Esophagus squamous epithelium (tissue), 5 donors: ENCODE data around the gene GBP1. TPM values are rescaled to one million over a fixed set of nuclear protein-coding genes. Genes with fewer than 3 reads are reported as not detected.
"Not testable (repeated sequence)": the region's sequence is repeated elsewhere in the genome, so short reads cannot be mapped to it uniquely, and the experiment has no call there.

Experiments
- DNase-seq: peaks from one replicate; lab custom pipeline; 2025; lab: John Stamatoyannopoulos, UW
- H3K27ac ChIP-seq, 4 donors: fragments of 200-600 bp; sonication (generic); one replicate each; pipeline ENCODE4 v1.5.1; 2016 to 2019; ENCODE audit warnings: mild to moderate bottlenecking in 1 of 4
- H3K27me3 ChIP-seq, 4 donors: fragments of 200-600 bp; sonication (generic); 1 replicate in 3 of 4; 2 replicates in 1 of 4; pipeline versions ENCODE4 v1.5.1 to v1.6.0; 2017 to 2021; ENCODE audit warnings: antibody characterized with exemption in 1 of 4
- H3K36me3 ChIP-seq, 3 donors: fragments of 200-600 bp; sonication (generic); one replicate each; pipeline ENCODE4 v1.5.1; 2016 to 2019
- H3K4me1 ChIP-seq, 3 donors: fragments of 200-600 bp; sonication (generic); one replicate each; pipeline ENCODE4 v1.5.1; 2017 to 2019
- H3K4me3 ChIP-seq, 4 donors: fragments of 200-600 bp; sonication (generic); 1 replicate in 3 of 4; 2 replicates in 1 of 4; pipeline ENCODE4 v1.5.1; 2016 to 2019; ENCODE audit warnings: mild to moderate bottlenecking in 2 of 4, moderate library complexity in 1 of 4
- H3K9me3 ChIP-seq, 3 donors: fragments of 200-600 bp; sonication (generic); one replicate each; pipeline ENCODE4 v1.5.1; 2016 to 2019
- CTCF ChIP-seq, 6 experiments: fragments of 450-650 bp in 4 of 6; fragments of 200-600 bp in 2 of 6; sonication (generic) in 2 of 6; IDR thresholded peaks; one replicate each; pipeline ENCODE4 v1.5.1; 2016 to 2019; ENCODE audit warnings: antibody characterized with exemption in 6 of 6, mild to moderate bottlenecking in 4 of 6, moderate library complexity in 4 of 6
- POLR2A ChIP-seq, 4 donors: fragments of 450-650 bp; IDR thresholded peaks; one replicate each; pipeline ENCODE4 v1.6.1; 2017; ENCODE audit warnings: antibody characterized with exemption in 4 of 4, mild to moderate bottlenecking in 4 of 4, moderate library complexity in 3 of 4
- WGBS, 2 donors: methylation state at CpG; one replicate each; pipeline ENCODE4 v1.1.5; 2018; 5-methylcytosine and 5-hydroxymethylcytosine counted together
- intact Hi-C: fragments of 100-400 bp; cut with DNase I; formaldehyde crosslinking; loops from one replicate; pipeline ENCODE4 v1.15.0; 2022
- total RNA-seq, 4 donors: library from RNA; depleted of rRNA; stranded (reverse); fragments of >200 nt; gene quantifications; one replicate each; pipeline ENCODE4 v1.1.0, GENCODE V29; 2016
- donor health status: DM: yes; HTN: yes; CAD: no.

GBP1 gene
- total RNA-seq, 4 donors from 2014 or later, result 6.3 to 22.1 (median 15.2) TPM

GRCh38 chr1:89060091-89060490 lies 4.9 kb downstream of the GBP1 start:
- intact Hi-C loops, result no loop called here
- peaks cover 0 to 50% (median 10%) of the 10 kb centered on the region in 3 donors for H3K36me3 ChIP-seq
- H3K4me3 ChIP-seq, result no peak overlapping the region
- H3K27ac ChIP-seq, result no peak overlapping the region
- no peak for DNase-seq
- H3K27me3 ChIP-seq, result no peaks in the 10 kb centered on the region
- peaks cover 4 to 42% (median 13%) of the 10 kb centered on the region in 3 donors for H3K4me1 ChIP-seq
- no peaks in the 10 kb centered on the region for H3K9me3 ChIP-seq
- 98 to 100% methylated on average over 3 to 5 of the region's 5 CpGs for WGBS, 2 donors
- no peak for TF ChIP-seq CTCF (IDR thresholded peaks at IDR 0.05)
- no peak for TF ChIP-seq POLR2A (IDR thresholded peaks at IDR 0.05)

GRCh38 chr1:89051955-89052312 lies 13.1 kb downstream of the GBP1 start:
- Histone ChIP-seq H3K4me1 (peaks cover 0 to 28% (median 8%) of the 10 kb centered on the region in 3 donors), H3K9me3 (no peaks in the 10 kb centered on the region), H3K4me3 (no peak overlapping the region), H3K36me3 (peaks cover 0 to 67% (median 17%) of the 10 kb centered on the region in 3 donors), H3K27ac (no peak overlapping the region), H3K27me3 (no peaks in the 10 kb centered on the region)
- no peak for DNase-seq
- WGBS, 2 donors, result 80 to 96% methylated on average over 1 of the region's 1 CpG
- intact Hi-C loops, result no loop called here
- TF ChIP-seq CTCF (IDR thresholded peaks at IDR 0.05), result no peak
- no peak for TF ChIP-seq POLR2A (IDR thresholded peaks at IDR 0.05)

GRCh38 chr1:89051300-89051954 lies 13.6 kb downstream of the GBP1 start:
- intact Hi-C loops, result no loop called here

DNA sequence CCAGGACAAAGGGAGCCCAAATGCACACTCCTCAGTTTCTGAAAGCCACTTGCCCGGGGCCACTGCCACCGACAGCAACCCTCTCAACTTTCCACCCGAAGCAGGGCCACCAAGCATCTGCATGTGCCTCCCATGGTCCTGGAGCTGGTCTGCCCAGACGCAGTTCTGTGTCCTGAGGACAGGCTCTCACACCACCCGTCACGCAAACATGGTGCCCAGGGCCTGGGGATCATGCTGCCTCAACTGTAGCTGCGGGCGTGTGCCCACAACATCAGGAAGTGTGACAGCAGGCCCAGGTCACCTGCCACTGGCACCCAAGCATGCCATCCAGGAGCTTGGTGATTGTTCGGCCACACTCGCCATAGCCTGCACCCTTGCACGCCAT lies 14.4 kb downstream of the GBP1 start:
- intact Hi-C loops, result no loop called here
- Histone ChIP-seq H3K9me3 (no peaks in the 10 kb centered on the region), H3K36me3 (peaks cover 0 to 54% (median 17%) of the 10 kb centered on the region in 3 donors), H3K4me1 (peaks cover 0 to 28% (median 8%) of the 10 kb centered on the region in 3 donors), H3K27ac (peak overlapping the region in 3 of 4 donors; percentile 14 to 43 (median 27)), H3K27me3 (no peaks in the 10 kb centered on the region), H3K4me3 (no peak overlapping the region)
- no peak for DNase-seq
- 91 to 100% methylated on average over 5 to 9 of the region's 11 CpGs for WGBS, 2 donors
- no peak for TF ChIP-seq CTCF (IDR thresholded peaks at IDR 0.05)
- no peak for TF ChIP-seq POLR2A (IDR thresholded peaks at IDR 0.05)

More at GRCh38 chr1:89051300-89051954, 13.6 kb downstream of the GBP1 start:
- DNase-seq, result no peak
- 81 to 84% methylated on average over 9 of the region's 9 CpGs for WGBS, 2 donors
- peaks cover 0 to 28% (median 8%) of the 10 kb centered on the region in 3 donors for H3K4me1 ChIP-seq
- H3K36me3 ChIP-seq, result peaks cover 0 to 62% (median 17%) of the 10 kb centered on the region in 3 donors
- TF ChIP-seq CTCF (IDR thresholded peaks at IDR 0.05), result no peak
- H3K27ac ChIP-seq, result no peak overlapping the region
- H3K9me3 ChIP-seq, result no peaks in the 10 kb centered on the region
- no peak overlapping the region for H3K4me3 ChIP-seq
- H3K27me3 ChIP-seq, result no peaks in the 10 kb centered on the region

GRCh38 chr1:89049901-89050648 lies 14.9 kb downstream of the GBP1 start:
- WGBS, 2 donors, result 40 to 66% methylated on average over 7 to 9 of the region's 9 CpGs
- DNase-seq, H3K27me3 ChIP-seq, H3K9me3 ChIP-seq, intact Hi-C loops, H3K4me3 ChIP-seq: not testable (repeated sequence)
- H3K27ac ChIP-seq, result peak overlapping the region; percentile 14 to 48 (median 35)
- peaks cover 0 to 48% (median 17%) of the 10 kb centered on the region in 3 donors for H3K36me3 ChIP-seq
- H3K4me1 ChIP-seq, result peaks cover 0 to 28% (median 8%) of the 10 kb centered on the region in 3 donors

DNA sequence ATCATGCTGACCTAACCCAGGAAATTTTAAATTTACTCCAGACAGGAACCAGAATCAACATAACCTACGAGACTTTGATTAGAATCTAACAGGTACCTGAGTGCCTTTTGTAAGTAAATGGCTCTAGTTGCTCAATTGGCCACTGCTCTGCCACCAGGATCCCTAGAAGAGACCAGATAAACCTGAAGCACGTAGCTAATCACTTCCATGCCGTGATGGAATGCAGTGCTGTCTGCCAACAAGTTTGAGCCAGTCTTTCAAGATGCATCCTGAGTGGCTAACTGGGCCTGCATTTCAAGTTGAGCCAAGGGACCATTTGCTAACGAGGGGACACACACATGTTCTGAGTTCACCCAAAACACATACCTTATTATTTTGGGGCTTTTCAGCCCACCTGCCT lies 15.8 kb downstream of the GBP1 start:
- intact Hi-C loops, DNase-seq, H3K4me3 ChIP-seq, H3K27me3 ChIP-seq, H3K9me3 ChIP-seq: not testable (repeated sequence)
- peaks cover 0 to 42% (median 15%) of the 10 kb centered on the region in 3 donors for H3K36me3 ChIP-seq
- H3K4me1 ChIP-seq, result peaks cover 0 to 28% (median 8%) of the 10 kb centered on the region in 3 donors
- WGBS, 2 donors, result 57 to 100% methylated on average over 1 of the region's 4 CpGs
- H3K27ac ChIP-seq, result peak overlapping the region in 2 of 4 donors; percentile 35 to 48
